ENCODE results near the gene MEIS3. TPM values are rescaled to one million over a fixed set of nuclear protein-coding genes. Genes with fewer than 3 reads are reported as not detected.

MEIS3 gene
- polyA plus RNA-seq, 1 of the 3 experiments (the other 2 are of a cell fraction), result 69.8 TPM

GRCh38 chr19:47432091-47432490 is 12.8 kb upstream of the MEIS3 start:
- ChIA-PET POLR2A (no interaction called here), CTCF (interaction anchor here (0.7 to 9.3 kb wide), 9 partner anchors 15 to 274 kb away, joined by 3 to 168 read pairs (median 10); partner anchors contain the start of genes KPTN and NAPA)
- Histone ChIP-seq H3K4me1 (ENCODE audit: control insufficient read depth in 1 of 2, insufficient read depth in 2 of 2, low read depth in 1 of 2, low read length in 1 of 2) (peaks cover 4 to 12% of the 10 kb centered on the region in 2 experiments; a peak in 2 of 4 replicates), H3K9me2 (no peaks in the 10 kb centered on the region), H3F3A (replicated peaks; ENCODE audit: insufficient read depth) (peaks cover 10% of the 10 kb centered on the region), H3K4me3 (ENCODE audit: low read depth in 2 of 2, low read length in 1 of 2) (no peak overlapping the region), H3K4me2 (no peak overlapping the region), H4K20me1 (ENCODE audit: insufficient read depth) (no peaks in the 10 kb centered on the region), H3K9me3 (no peaks in the 10 kb centered on the region), H3K27me3 (ENCODE audit: insufficient read depth) (no peaks in the 10 kb centered on the region), H3K27ac (ENCODE audit: low read depth in 2 of 2, low read length in 1 of 2) (no peak overlapping the region), H3K79me2 (ENCODE audit: insufficient read depth) (no peaks in the 10 kb centered on the region), H3K36me3 (replicated peaks in 1 of 2; ENCODE audit: control insufficient read depth in 1 of 2, insufficient read depth in 2 of 2, low read length in 1 of 2) (no peaks in the 10 kb centered on the region), H3K9ac (no peak overlapping the region), H2AFZ (ENCODE audit: low read depth) (no peak overlapping the region)
- no peak for DNase-seq
- 89% methylated on average over 18 of the region's 18 CpGs for WGBS (ENCODE audit: low lambda C conversion rate)
- TF ChIP-seq SIN3A (IDR thresholded peaks at IDR 0.05; ENCODE audit: borderline replicate concordance, low read depth, low read length) (no peak), MXI1 (IDR thresholded peaks at IDR 0.05; ENCODE audit: low read depth, low read length) (no peak), RAD21 (IDR thresholded peaks at IDR 0.05; ENCODE audit: low read length) (no peak), FOXJ3 (CRISPR knock-in tag; IDR thresholded peaks at IDR 0.05) (no peak), NFIC (IDR thresholded peaks at IDR 0.05; ENCODE audit: borderline replicate concordance) (no peak), TCF12 (IDR thresholded peaks at IDR 0.05) (no peak), SMC3 (IDR thresholded peaks at IDR 0.05; ENCODE audit: low read depth, low read length) (no peak), YY1 (IDR thresholded peaks at IDR 0.05; ENCODE audit: low read depth) (no peak), CTCF (IDR thresholded peaks at IDR 0.05) (no peak), FOSL2 (IDR thresholded peaks at IDR 0.05; ENCODE audit: borderline replicate concordance, low read depth) (no peak), RCOR1 (IDR thresholded peaks at IDR 0.05; ENCODE audit: low read length) (no peak), EP300 (IDR thresholded peaks at IDR 0.05; ENCODE audit: borderline replicate concordance in 1 of 2, low read depth in 1 of 2, low read length in 1 of 2) (no peak), JUND (IDR thresholded peaks at IDR 0.05) (no peak), NRF1 (IDR thresholded peaks at IDR 0.05; ENCODE audit: low read depth, low read length) (no peak)
- TF ChIP-seq, protein P1, sequence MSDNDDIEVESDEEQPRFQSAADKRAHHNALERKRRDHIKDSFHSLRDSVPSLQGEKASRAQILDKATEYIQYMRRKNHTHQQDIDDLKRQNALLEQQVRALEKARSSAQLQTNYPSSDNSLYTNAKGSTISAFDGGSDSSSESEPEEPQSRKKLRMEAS (IDR thresholded peaks at IDR 0.05; ENCODE audit: low read depth), result no peak
- TF ChIP-seq, protein P2, sequence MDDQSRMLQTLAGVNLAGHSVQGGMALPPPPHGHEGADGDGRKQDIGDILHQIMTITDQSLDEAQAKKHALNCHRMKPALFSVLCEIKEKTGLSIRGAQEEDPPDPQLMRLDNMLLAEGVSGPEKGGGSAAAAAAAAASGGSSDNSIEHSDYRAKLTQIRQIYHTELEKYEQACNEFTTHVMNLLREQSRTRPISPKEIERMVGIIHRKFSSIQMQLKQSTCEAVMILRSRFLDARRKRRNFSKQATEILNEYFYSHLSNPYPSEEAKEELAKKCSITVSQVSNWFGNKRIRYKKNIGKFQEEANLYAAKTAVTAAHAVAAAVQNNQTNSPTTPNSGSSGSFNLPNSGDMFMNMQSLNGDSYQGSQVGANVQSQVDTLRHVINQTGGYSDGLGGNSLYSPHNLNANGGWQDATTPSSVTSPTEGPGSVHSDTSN (IDR thresholded peaks at IDR 0.05), result no peak

All from SK-N-SH (cell line).